Measurements from ENCODE around the gene PALD1.
"Not testable (repeated sequence)": the region's sequence is repeated elsewhere in the genome, so short reads cannot be mapped to it uniquely, and the experiment has no call there.

PALD1 gene

DNA sequence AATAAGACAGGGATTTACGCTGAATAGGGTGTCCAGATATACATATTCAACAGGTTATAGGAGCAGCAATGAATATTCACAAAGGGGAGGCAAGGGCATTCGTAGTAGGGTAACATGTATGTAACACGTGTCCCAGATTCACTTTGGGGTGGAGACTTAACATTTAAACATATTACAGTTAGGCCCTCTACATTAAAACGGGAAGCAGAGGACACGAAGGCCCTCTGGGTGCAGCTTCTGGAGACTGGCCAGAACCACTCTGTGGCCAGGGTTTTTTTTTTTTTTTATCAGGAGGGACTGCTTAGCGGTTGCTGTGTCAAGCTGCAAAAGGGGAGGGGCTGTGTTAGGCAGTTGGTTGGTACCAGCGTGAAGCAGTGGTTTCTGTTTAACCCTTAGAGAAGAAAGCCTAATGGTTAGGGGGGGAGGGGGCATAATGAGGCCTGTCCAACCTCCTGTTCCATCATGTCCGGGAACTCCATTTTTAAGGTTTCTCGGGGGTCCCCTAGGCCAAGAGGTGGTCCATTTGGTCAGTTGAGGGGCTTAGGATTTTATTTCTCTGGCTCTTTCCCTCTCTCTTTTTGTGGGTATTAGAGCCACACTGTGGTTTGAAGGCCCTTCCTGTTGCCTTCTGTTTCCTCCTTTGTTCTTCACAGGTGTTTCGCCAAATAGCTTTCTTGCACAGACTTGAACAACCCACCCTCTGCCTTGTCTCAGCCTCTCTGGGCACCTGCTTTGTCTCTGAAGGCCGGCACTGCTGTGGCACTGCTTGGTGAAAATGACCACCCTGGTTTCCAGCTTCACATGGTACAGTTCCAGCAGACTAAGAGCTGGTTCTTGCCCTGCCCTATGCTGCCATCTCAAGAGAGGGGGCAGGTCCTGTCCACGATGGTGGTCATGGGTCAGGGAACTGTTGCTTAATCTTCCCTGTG lies 97.6 kb downstream of the PALD1 start:
- peak; percentile 47 for DNase-seq

DNA sequence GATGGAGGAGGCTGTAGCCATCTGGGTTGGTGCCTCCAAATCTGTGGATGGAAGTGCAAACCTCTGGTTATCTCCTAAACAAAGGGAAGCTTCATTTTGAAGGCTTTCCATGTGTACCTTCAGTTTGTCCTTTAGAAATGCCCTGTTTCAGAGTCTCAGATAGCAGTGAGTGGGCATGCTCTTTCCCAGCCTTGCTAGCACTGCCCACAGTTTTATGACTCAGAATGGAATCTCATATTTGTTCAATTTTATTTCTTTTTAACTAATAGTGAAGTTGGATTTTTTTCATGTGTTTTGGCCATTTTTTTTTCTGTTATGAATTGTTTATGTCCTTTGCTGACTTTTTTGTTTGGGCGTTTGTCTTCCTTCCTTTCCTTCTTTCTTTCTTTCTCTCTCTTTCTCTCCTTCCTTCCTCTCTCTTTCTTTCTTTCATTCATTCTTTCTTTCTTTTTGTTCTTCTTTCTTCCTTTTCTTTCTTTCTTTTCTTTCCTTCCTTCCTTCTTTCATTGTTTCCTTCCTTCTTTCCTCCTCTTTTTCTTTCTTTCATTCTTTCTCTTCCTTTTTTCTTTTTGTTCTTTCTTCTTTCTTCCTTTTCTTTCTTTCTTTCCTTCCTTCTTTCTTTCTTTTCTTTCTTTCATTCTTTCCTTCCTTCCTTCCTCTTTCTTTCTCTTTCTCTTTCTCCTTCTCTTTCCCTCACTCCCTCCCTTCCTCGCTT lies 98.4 kb downstream of the PALD1 start:
- DNase-seq: peak; percentile 22

DNA sequence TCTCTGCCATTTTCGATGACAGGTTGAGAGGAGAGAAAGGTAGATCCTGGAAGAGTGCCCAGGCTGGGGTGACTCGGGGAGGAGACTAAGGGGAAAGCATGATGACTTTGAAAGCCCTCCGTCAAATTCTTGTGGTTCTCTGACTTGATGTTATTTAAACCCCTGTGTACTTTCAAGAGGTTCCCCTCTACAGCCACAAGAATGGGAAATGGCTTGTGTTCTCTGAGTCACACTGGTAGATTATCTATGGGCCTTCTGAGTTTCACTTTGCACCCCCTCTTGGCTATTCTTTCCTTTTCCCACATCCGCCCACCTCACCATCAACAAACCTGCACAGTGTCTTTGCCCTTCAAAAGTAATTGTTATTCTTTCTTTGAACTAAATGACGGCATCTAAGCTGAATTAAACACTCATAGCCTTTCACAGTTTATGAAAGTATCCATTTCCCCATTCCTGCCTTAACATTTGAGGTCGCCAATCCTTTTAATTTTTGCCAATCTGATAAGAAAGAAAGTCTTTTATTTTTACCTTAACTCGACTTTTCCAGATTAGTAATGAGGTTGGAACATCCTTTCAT lies 99.9 kb downstream of the PALD1 start:
- peak; percentile 44 for DNase-seq

DNA sequence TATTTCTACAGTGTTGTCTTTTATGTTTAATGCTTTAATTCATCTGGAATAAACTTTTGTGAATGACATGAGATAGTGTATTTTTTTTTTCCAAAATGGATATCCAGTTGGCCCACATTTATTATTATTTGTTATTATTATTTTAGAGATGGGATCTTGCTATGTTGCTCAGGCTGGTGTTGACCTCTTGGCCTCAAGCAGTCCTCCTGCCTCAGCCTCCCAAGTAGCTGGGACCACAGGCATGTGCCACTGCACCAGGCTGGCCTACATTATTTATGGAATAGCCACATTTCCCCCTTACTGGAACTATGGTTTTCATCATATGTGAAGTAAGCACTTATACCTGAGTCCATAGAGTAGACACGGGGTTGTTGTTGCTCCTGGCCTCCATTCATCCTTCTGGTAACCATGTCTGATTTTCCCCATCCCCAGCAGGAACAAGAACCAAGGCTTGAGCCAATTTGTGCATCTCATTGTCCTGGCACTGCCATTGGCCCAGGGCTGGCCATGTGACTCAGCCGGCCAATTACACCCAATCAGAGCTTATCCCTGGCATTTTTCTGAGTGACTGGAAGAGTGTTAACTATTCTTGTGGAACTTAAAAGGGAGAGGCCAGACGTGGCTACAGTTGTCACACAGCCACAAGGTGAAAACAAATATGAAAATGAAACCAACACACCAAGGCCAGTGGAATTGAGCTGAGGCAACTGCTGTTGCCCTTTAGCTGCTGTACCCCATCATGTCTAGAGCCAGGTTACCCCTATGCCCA lies 100.9 kb downstream of the PALD1 start:
- DNase-seq: no peak

DNA sequence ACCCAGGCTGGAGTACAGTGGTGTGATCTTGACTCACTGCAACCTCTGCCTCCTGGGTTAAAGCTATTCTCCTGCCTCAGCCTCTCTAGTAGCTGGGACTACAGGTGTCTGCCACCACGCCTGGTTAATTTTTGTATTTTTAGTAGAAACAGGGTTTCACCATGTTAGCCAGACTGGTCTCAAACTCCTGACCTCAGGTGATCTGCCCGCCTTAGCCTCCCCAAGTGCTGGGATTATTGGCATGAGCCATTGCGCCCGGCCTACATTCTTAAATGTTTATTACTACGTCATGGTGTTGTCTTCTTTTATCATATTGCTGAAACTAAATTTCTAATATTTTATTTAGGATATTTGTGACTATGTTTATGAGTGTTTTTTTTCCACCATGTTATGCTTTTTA lies 102.6 kb downstream of the PALD1 start:
- DNase-seq: not testable (repeated sequence)

DNA sequence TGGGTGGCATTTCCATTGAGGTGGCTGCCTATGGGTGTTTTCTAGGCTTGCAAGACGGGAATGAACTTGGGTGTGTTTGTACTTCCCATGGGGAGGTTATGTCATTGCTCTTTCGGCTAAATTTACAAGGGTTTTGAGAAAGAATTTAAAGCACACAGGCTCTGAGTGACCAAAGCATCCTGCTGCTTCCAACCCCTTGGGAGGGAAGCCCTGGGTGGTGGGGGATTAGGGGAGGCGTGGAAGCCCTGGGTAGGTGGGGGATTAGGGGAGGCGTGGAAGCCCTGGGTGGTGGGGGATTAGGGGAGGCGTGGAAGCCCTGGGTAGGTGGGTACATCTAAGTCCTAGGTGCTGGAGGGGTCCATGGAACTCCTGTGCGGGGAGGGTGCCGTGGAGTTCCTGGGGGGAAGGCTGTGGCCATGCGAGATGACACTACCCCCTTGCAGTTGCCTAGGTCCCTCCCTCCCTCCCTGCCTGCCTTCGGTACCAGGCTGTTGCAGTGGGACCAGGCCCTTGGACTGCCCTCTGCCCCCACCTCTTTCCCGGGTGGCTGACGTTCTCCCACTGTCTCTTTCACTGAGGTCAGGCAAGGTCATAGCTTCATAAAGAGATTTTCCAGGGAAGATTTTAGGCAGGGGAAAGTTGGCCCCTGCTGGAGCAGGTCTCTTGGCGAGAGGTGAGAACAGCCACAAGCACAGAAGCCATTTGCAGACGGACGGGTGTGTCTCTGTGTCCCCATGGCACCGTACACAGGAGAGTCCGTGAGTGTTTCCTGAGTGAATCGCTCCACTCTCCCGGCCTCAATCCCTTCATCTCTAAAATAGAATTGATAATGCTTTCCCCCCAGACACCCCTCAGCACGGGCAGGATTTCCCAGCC lies 104.5 kb downstream of the PALD1 start:
- DNase-seq: no peak

DNA sequence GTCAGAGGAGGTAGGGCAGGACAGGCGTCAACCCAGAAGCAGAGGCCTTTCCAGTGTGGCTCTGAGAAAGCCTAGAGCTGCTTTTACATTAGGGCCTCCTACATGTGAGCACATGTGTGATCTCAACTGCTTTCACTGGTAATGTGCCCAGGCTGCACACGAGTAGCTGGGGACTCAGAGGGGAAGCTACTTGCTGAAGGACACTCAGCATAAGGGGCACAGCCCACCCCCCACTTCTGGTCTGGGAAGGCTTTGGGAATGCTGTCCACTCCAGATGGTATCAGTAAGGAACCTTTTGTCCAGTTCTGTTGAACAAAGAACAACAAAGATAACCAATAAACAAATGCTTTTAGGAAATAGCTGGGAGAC lies 105.1 kb downstream of the PALD1 start:
- no peak for DNase-seq

DNA sequence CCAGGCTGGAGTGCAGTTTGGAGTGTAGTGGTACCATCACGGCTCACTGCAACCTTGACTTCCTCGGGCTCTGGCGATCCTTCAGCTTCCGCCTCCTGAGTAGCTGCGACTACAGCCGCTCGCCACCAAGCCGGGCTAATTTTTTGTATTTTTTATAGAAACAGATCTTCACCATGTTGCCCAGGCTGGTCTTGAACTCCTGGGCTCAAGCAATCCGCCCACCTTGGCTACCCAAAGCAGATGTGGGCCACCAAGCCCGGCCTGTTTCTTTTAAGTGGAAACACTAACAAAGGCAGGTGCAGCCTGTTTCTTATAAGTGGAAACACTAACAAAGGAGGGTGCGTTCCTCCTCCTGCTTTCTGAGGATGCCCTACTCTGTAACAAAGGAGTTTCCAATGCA lies 105.8 kb downstream of the PALD1 start:
- DNase-seq: no peak

DNA sequence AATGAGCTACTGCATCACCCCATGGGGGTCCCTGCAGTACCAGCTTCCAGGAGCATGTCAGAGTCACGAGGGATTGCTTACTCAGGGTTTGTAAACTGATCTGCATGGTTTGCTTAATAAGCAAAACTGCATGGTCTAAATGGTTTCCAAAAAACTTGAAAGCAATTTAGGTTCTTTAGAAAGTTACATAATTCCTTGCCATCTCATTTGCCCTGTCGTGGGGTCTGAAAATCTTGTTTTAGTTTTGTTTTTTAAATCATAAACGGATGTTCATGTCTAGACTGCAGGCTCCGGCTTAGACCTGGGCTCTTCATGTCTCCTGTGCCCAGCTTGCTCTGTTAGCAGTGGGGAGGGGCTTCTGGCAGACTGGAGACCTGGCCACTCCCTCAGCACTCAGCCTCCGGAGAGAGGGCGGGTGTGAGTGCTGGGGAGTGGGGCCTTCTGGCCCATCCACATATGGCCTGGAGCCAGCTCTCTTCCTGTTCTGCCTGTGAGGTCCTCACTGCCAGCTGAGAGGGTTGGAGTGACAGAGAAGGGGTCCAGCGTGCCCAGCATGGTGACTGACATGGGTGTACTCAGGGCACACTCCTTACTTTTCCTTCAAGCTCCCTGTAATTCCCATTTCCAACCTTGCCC lies 106.5 kb downstream of the PALD1 start:
- DNase-seq: peak; percentile 22

DNA sequence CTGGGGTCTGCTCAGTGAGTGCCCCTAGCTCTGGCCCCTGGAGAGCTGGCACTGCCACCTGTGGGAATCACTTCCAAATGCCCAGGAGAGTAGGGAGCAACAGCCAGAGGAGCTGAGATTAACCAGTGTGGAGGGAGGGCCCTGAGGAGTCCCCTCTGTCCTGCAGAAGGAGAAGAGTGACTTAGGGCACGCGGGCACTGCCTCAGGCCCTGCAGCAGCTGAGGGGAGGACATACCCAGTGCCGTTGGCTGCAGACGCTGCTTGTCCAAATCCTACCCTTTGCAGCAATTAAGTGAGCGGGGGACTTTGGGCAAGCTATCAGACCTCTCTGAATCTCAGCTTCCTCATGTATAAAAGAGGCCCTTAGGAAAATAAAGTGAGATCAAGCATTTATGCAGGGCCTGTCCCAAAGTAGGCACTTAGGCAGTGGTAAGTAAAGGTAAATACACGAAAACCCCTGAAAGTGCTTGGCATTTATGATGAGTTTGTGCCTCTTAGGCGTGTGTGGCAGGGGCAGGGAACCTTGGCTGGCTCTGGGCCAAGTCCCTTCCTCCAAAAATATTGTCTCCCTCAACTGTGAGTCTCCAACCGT lies 107.1 kb downstream of the PALD1 start:
- DNase-seq: no peak

DNA sequence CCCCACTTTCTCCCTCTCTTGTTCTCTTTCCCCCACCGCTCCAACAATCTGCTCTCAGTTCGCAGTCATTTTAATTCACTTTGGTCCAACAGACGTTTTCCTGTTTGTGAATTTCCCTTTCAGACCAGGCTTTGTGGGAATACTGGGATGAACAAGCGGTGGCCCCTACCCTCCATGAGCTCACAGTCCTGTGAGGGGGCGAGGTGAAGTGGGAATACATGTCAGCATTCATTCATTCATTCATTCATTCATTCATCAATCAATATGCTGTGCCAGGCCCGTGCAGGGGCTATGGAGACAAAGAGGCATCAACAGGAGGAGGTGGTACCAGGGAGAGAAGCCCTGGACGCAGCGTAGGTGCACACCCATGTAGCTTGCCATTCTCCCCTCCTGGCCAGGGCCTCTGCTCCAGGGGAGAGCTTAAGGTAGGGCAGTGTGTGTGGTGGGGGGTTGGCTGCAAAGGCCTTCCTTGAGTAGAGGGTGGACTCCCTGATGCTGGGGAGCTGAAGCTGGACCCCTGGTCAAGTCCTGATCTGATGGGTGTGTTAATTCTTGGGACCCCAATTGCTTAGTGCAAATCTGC lies 107.9 kb downstream of the PALD1 start:
- DNase-seq: no peak

DNA sequence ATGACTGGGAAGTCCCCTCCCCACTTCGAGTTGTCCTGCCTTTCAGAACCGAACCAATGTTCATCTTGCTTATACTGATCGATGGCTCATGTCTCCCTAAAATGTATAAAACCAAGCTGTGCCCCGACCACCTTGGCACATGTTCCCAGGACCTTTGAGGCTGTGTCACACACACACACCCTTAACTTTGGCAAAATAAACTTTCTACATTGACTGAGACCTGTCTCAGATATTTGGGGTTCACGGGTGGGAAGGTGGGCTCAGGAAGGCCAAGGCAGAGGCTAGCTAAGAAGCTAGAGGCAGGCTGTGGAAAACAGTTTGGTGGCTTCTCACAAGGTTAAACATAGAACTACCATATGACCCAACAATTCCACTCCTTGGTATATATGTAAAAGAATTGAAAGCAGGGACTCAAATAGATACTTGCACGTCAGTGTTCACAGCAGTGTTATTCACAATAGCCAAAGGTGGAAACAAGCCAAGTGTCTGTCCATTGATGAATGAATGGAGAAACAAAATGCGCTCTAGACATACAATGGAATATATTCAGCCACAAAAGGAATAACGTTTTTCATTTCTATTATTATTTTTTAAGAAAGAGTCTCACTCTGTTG lies 108.6 kb downstream of the PALD1 start:
- no peak for DNase-seq

DNA sequence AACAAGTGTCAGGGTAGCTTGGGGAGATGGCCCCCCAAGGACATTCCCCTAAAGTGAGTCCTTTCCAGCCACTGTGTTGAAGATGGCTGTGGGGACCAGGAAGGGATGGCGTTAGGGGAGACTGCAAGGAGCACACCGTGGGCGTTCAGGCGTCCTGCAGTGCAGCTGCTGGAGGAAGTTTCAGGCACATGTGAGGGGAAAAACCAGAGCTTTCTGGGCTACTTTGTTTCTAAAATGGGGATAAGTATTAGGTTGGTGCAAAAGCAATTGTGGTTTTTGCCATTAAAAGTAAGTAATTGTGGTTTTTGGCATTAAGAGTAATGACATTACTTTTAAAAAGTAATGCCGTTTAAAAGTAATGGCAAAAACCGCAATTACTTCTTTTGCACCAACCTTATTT lies 109.7 kb downstream of the PALD1 start:
- DNase-seq: no peak

DNA sequence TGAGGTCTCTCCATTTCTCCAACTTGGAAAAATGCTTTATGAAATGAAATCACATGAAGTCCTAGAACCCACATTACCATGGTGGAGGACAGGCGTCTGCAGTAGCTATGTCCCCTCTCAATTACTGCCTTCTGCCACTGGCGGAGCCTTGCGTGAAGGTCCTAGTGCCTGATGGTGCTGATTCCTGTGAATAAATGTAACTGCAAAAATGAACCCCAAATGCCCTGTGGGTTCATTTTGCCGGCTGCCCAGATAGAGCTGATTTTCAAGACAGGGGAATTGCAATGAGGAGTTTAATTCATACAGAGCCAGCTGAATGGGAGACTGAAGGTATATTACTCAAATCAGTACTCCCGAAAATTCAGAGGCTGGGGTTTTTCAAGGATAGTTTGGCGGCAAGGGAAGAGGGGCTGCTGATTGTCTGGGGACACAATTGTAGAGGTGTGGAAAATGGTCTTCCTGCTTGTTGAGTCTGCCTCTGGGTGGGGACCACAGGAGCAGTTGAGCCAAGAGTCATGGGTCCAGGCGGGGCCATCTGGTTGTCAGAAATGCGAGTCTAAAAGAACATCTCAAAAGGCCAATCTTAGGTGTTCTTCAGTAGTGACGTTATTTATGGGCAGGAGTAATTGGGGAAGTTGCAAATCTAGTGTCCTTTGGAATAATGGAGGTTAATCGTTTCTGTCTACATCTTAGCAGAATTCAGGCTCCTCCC lies 110.4 kb downstream of the PALD1 start:
- no peak for DNase-seq

DNA sequence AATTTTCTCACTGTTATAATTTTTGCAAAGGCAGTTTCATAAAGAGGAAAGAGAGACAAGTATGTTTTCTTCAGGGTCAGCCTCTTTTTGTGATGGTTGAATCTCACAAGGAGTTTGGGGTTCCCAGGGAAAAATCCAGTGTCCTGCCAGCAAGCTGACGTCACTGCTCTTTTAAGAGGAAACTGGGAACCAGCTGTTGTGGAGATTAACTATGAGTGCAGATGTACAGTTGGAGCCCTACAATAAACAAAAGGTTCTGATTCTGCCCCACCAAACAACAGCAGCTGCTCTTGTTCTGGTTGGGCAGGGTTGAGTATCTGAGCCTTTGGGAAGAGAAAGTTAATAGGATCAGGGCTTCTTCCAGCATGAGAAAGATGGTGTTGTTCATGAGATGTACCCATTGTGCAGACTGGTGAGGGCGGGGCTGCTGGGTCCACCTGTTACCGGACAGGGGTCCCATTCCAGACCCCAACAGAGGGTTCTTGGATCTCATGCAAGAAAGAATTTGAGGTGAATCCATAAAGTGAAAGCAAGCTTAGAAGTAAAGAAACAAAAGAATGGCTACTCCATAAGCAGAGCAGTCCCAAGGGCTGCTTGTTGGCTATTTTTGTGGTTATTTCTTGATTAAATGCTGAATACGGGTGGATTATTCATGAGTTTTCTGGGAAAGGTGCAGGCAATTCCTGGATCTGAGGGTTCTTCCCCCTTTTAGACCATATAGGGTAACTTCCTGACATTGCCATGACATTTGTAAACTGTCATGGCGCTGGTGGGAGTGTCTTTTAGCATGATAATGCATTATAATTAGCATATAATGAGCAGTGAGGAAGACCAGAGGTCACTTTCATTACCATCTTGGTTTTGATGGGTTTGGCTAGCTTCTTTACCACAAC lies 111.4 kb downstream of the PALD1 start:
- DNase-seq: peak; percentile 9

DNA sequence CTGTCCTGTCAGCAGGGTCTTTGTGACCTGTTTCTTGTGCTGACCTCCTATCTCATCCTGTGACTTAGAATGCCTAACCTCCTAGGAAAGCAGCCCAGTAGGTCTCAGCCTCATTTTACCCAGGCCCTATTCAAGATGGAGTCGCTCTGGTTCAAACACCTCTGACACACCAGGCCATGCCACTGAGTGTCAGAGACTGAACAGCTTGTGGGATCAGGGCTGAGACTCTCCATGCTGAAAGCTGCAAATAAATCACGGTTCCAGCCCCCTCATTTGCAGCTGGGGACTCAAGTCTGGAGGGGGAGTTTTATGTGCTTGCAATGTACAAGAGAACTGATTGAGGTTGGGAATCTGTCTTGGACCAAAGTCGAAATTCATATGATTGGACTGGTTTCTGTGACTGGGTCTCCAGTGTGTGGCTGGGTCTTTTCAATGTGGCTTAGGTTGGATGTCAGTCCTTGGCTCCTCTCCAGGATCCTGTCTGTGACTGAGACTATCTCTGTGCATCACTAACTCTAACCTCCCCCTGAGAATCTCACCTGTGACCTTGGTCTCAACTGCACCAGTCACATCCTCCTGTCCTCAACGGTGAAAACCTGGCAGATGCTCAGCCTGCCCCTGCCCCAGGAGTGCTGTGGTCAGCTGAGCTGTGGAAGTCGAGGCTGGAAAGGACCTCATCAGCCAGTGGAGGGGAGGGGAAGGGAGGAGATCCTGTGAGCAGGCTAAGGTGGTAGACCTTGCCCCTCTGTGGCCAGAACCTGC lies 112.3 kb downstream of the PALD1 start:
- no peak for DNase-seq

DNA sequence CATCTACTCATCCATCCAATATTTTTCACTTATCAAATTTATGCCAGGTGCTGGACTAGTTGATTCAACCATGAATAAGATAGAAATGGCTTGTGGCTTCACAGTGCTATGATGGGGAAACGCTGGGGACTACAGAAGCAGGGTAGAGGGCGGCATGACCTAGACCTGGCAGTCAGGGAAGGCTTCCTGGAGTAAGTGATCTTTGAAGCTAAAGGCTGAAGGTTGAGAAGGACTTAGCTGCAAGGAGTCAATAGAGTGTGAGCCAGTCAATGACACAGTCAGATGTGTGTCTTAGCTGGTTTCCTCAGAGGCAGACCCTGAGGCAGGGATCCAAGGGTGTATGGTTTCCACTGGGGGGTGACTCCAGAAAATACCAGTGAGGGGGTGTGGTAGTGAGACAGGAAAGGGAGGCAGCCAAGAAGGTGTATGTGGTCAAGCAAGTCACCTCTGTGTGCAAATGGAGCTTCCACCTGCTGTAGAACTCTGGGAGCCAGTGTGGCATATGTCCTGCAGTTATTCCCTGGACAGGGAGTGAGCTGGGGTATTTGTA lies 113.7 kb downstream of the PALD1 start:
- no peak for DNase-seq

Measured in fibroblast of skin of scalp (primary cell).